Breast epithelium (tissue), 4 donors: ENCODE data around the gene TMEM139. TPM values are rescaled to one million over a fixed set of nuclear protein-coding genes. Genes with fewer than 3 reads are reported as not detected.

Experiments used
- DNase-seq, 2 donors: peaks; one replicate each; pipeline ENCODE4 v3.0.0-alpha.2; 2019; ENCODE audit warnings: low spot score in 2 of 2
- H3K27ac ChIP-seq, 2 donors: fragments of 200-600 bp; sonication (generic) in 1 of 2; one replicate each; pipeline ENCODE4 v1.5.1; 2016 to 2019; ENCODE audit warnings: mild to moderate bottlenecking in 1 of 2
- H3K27me3 ChIP-seq, 2 donors: fragments of 200-600 bp; sonication (generic) in 1 of 2; one replicate each; pipeline versions ENCODE4 v1.5.1 to v1.6.0; 2017 to 2019; ENCODE audit warnings: control low read depth in 1 of 2, mild to moderate bottlenecking in 1 of 2
- H3K36me3 ChIP-seq: fragments of 200-600 bp; one replicate; pipeline ENCODE4 v1.5.1; 2019
- H3K4me1 ChIP-seq, 2 donors: fragments of 200-600 bp; sonication (generic); one replicate each; pipeline ENCODE4 v1.5.1; 2016 to 2019; ENCODE audit warnings: control low read depth in 1 of 2
- H3K4me3 ChIP-seq, 3 donors: fragments of 200-600 bp; sonication (generic); 1 replicate in 2 of 3; 2 replicates in 1 of 3; pipeline ENCODE4 v1.5.1; 2016 to 2019; ENCODE audit warnings: mild to moderate bottlenecking in 3 of 3, moderate library complexity in 2 of 3
- H3K9me3 ChIP-seq, 2 donors: fragments of 200-600 bp; sonication (generic) in 1 of 2; one replicate each; pipeline ENCODE4 v1.5.1; 2016 to 2019; ENCODE audit warnings: control low read depth in 1 of 2
- CTCF ChIP-seq, 3 donors: fragments of 450-650 bp; IDR thresholded peaks; one replicate each; pipeline ENCODE4 v1.5.1; 2016 to 2017; ENCODE audit warnings: antibody characterized with exemption in 3 of 3, mild to moderate bottlenecking in 3 of 3, moderate library complexity in 3 of 3
- POLR2A ChIP-seq: fragments of 450-650 bp; IDR thresholded peaks from one replicate; pipeline ENCODE4 v1.6.1; 2016; ENCODE audit warnings: antibody characterized with exemption, mild to moderate bottlenecking, moderate library complexity
- POLR2AphosphoS5 ChIP-seq, 3 donors: sonication (generic); formaldehyde crosslinking; IDR thresholded peaks; one replicate each; pipeline ENCODE4 v1.6.1; 2017; ENCODE audit warnings: antibody characterized with exemption in 3 of 3
- intact Hi-C: fragments of 100-400 bp; cut with DNase I; formaldehyde crosslinking; loops from one replicate; pipeline ENCODE4 v1.15.1; 2023; ENCODE audit warnings: low total_unique reads
- total RNA-seq, 3 donors: library from RNA; depleted of rRNA; stranded (reverse); fragments of >200 nt; gene quantifications; one replicate each; pipeline ENCODE4 v1.1.0, GENCODE V29; 2016

TMEM139 gene
- total RNA-seq, 3 donors from 2014 or later = 1.4 to 27.4 (median 14.4) TPM

- Histone ChIP-seq H3K9me3 (peaks cover 0 to 13% of the 10 kb centered on the region in 2 donors), H3K4me3 (no peak overlapping the region), H3K4me1 (peaks cover 3 to 4% of the 10 kb centered on the region in 2 donors), H3K27me3 (no peaks in the 10 kb centered on the region), H3K27ac (no peak overlapping the region), H3K36me3 (no peaks in the 10 kb centered on the region)
- intact Hi-C loops = loop anchor here (1.0 kb wide), 1 partner anchor 12 kb away; no protein-coding TSS in a partner anchor
- no peak for TF ChIP-seq CTCF (IDR thresholded peaks at IDR 0.05)
- no peak for TF ChIP-seq POLR2A
- TF ChIP-seq POLR2AphosphoS5 (IDR thresholded peaks at IDR 0.05) = no peak
- no peak for DNase-seq
Measured at GRCh38 chr7:143238289-143238980, 46.3 kb upstream of the TMEM139 start.

- Histone ChIP-seq H3K27me3 (no peaks in the 10 kb centered on the region), H3K9me3 (peaks cover 0 to 13% of the 10 kb centered on the region in 2 donors), H3K4me3 (no peak overlapping the region), H3K4me1 (peaks cover 3 to 4% of the 10 kb centered on the region in 2 donors), H3K36me3 (no peaks in the 10 kb centered on the region), H3K27ac (no peak overlapping the region)
- DNase-seq = no peak
- no peak for TF ChIP-seq CTCF (IDR thresholded peaks at IDR 0.05)
- intact Hi-C loops = loop anchor here (10.0 kb wide), 1 partner anchor 165 kb away; the partner anchor contains the start of gene EPHA1
Measured at GRCh38 chr7:143239813-143240212, 44.9 kb upstream of the TMEM139 start.

GRCh38 chr7:143240291-143241168, 44.2 kb upstream of the TMEM139 start:
- peak overlapping the region in 1 of 2 donors; percentile 62 for H3K27ac ChIP-seq
- peak in 1 of 3 donors; percentile 35 for TF ChIP-seq POLR2AphosphoS5 (IDR thresholded peaks at IDR 0.05)
- TF ChIP-seq CTCF (IDR thresholded peaks at IDR 0.05) = peak; percentile 62 to 90 (median 82)
- no peak for TF ChIP-seq POLR2A
- intact Hi-C loops = loop anchor here (10.0 kb wide), 1 partner anchor 164 kb away; the partner anchor contains the start of gene EPHA1
- H3K4me3 ChIP-seq = peak overlapping the region in 1 of 3 donors; percentile 32
- H3K27me3 ChIP-seq = no peaks in the 10 kb centered on the region
- peak in 1 of 2 donors; percentile 66 for DNase-seq
- peaks cover 3 to 4% of the 10 kb centered on the region in 2 donors for H3K4me1 ChIP-seq
- peaks cover 0 to 13% of the 10 kb centered on the region in 2 donors for H3K9me3 ChIP-seq
- H3K36me3 ChIP-seq = no peaks in the 10 kb centered on the region

DNA sequence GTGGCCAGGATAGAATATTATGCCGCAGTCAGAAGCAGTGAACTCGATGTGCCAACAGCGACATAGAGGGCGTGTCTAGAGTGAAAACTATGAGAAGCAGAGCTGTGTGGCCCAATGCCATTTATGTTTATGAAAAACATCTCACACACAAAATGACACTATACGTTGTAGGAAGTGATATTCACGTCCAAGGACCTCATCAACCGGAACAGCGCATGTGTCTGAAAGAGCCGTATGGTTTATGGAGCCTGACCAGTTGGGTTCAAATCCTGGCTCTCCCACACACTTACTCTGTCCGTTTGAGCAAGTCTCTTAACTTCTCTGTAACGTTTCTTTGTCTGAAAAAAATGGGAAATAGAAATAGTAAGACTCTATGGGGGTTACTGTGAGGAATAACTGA, 42.5 kb upstream of the TMEM139 start:
- H3K4me3 ChIP-seq = no peak overlapping the region
- TF ChIP-seq CTCF (IDR thresholded peaks at IDR 0.05) = no peak
- TF ChIP-seq POLR2AphosphoS5 (IDR thresholded peaks at IDR 0.05) = no peak
- TF ChIP-seq POLR2A = no peak
- no peak for DNase-seq
- H3K4me1 ChIP-seq = peaks cover 3 to 4% of the 10 kb centered on the region in 2 donors
- no peaks in the 10 kb centered on the region for H3K27me3 ChIP-seq
- intact Hi-C loops = loop anchor here (10.0 kb wide), 1 partner anchor 162 kb away; the partner anchor contains the start of gene EPHA1
- no peaks in the 10 kb centered on the region for H3K36me3 ChIP-seq
- no peak overlapping the region for H3K27ac ChIP-seq
- peaks cover 0 to 1% of the 10 kb centered on the region in 2 donors for H3K9me3 ChIP-seq
